DND-41 (cell line): ENCODE data around the gene FAM24B.

Experiments
- ATAC-seq: fragments of 200-7000 bp; cut with Tn5 transposase; 3 replicates; pipeline ENCODE4 v1.9.1; 2021; ENCODE audit warnings: low read depth; ENCODE audit not compliant: insufficient read depth
- DNase-seq: peaks from one replicate; pipeline ENCODE4 v3.0.0-alpha.2; 2020
- H2AFZ ChIP-seq: 2 replicates; pipeline ENCODE4 v1.6.0; 2012; ENCODE audit warnings: low read depth, low read length
- H3K27ac ChIP-seq: 2 replicates; pipeline ENCODE4 v1.5.1; 2012; ENCODE audit warnings: low read length, inconsistent platforms
- H3K27me3 ChIP-seq: fragments of 200-600 bp; sonication (generic); 2 replicates; pipeline ENCODE4 v1.6.0; 2012; ENCODE audit warnings: low read length, mild to moderate bottlenecking, inconsistent platforms; ENCODE audit not compliant: insufficient read depth, poor library complexity
- H3K36me3 ChIP-seq: 2 replicates; pipeline ENCODE4 v1.5.1; 2012; ENCODE audit warnings: low read length, inconsistent platforms; ENCODE audit not compliant: insufficient read depth
- H3K4me1 ChIP-seq: 2 replicates; pipeline ENCODE4 v1.5.1; 2012; ENCODE audit warnings: mild to moderate bottlenecking, low read length; ENCODE audit not compliant: insufficient read depth
- H3K4me2 ChIP-seq: 2 replicates; pipeline ENCODE4 v1.6.0; 2012; ENCODE audit warnings: mild to moderate bottlenecking, moderate library complexity, low read length, inconsistent platforms; ENCODE audit not compliant: insufficient read depth
- H3K4me3 ChIP-seq, 2 experiments: fragments of 200-600 bp in 1 of 2; shearing (Covaris generic) in 1 of 2; 2 replicates each; pipeline ENCODE4 v1.5.1; 2012 to 2016; ENCODE audit warnings: inconsistent platforms in 2 of 2, low read length in 2 of 2, mild to moderate bottlenecking in 2 of 2, low read depth in 1 of 2, moderate library complexity in 1 of 2
- H3K79me2 ChIP-seq: 2 replicates; pipeline ENCODE4 v1.6.0; 2012; ENCODE audit warnings: low read length, inconsistent platforms; ENCODE audit not compliant: insufficient read depth
- H3K9ac ChIP-seq: 2 replicates; pipeline ENCODE4 v1.6.0; 2012; ENCODE audit warnings: low read depth, mild to moderate bottlenecking, inconsistent platforms, low read length, moderate library complexity
- H3K9me3 ChIP-seq: 2 replicates; pipeline ENCODE4 v1.5.1; 2012; ENCODE audit warnings: low read length, moderate library complexity, mild to moderate bottlenecking, inconsistent platforms; ENCODE audit not compliant: insufficient read depth, severe bottlenecking
- H4K20me1 ChIP-seq: 2 replicates; pipeline ENCODE4 v1.6.0; 2012; ENCODE audit warnings: low read length; ENCODE audit not compliant: insufficient read depth
- CTCF ChIP-seq: IDR thresholded peaks from 2 replicates; pipeline ENCODE4 v1.5.1; 2012; ENCODE audit warnings: borderline replicate concordance, low read length, moderate library complexity, mild to moderate bottlenecking; ENCODE audit not compliant: poor library complexity, severe bottlenecking; ENCODE audit errors: extremely low read depth
- EZH2 ChIP-seq: IDR thresholded peaks from 3 replicates; pipeline ENCODE4 v1.6.1; 2012; ENCODE audit warnings: borderline replicate concordance, low read depth, mild to moderate bottlenecking, moderate library complexity, low read length, inconsistent platforms; ENCODE audit not compliant: severe bottlenecking

FAM24B gene

DNA sequence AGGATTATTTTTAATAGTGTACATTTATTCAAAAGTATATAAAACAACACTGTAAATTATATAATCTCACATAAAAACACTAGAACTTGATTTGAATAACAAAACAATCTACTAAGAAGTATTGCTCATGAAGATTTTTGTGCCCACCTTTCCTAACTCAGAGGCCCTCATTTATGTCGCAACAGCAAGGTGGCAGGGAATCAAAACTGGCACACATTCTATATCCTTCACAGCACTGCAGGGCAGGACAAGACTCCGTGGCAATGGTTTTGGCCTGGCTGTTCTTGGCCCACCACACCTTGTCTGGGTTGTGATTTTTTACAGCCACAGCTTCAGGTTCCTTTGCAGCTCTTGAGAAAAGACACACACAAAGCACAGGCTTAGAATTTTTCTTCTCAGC lies 30.3 kb downstream of the FAM24B start:
- no peaks in the 10 kb centered on the region for H3K9me3 ChIP-seq
- no peaks in the 10 kb centered on the region for H3K27me3 ChIP-seq
- H3K79me2 ChIP-seq = no peaks in the 10 kb centered on the region
- 0 out of 2 replicates have a peak, but pooled peaks cover 2% of the 10 kb centered on the region for H4K20me1 ChIP-seq
- DNase-seq (no peak), ATAC-seq (no peak)
- H3K4me3 ChIP-seq = no peak overlapping the region
- no peak for TF ChIP-seq EZH2
- no peak for TF ChIP-seq CTCF
- peaks cover 31% of the 10 kb centered on the region for H3K4me1 ChIP-seq
- no peak overlapping the region for H3K9ac ChIP-seq
- H3K36me3 ChIP-seq = peaks cover 32% of the 10 kb centered on the region
- H2AFZ ChIP-seq = no peak overlapping the region
- no peak overlapping the region for H3K4me2 ChIP-seq
- no peak overlapping the region for H3K27ac ChIP-seq

DNA sequence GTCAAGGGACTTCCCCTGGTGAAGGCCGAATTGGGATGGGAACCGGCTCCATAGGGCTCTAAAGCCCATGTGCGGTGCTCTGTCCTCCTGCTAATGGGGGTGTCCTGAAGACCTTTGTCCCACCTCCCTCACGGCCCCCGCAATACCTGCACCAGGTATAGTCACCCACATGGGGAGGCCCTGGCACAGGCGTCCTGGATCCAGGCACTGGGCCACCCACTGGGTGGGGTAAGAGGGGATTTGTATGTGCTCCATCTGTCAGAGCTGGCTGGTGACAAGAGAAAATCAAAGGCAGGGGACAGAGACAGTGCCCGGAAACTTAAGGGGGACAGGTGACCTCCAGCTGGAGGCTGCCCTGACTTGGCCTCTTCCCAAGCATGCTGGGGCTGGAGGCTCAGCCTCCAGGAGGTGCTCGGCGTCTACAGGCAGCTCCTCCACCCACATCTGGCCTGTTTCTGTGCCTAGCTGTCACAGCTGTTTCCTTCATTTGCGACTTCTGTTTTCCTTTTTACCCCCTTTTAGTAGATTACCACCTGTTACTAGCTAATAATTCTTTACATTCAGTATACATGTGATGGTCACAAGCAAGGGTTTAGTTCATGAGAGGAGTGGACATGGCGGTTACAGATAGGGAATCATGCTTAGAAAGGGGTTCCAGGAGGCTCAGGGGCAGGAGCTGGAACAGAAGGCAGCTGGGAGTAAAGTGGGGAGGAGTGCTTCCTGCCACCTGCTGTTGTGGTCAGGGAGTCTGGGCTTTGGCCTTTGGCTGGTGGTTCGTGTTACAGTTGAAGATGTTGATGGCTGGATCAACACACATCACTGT lies 31.4 kb downstream of the FAM24B start:
- H3K27ac ChIP-seq = peak overlapping the region; percentile 62
- peak; percentile 82 for ATAC-seq
- DNase-seq = peak; percentile 54
- H3K4me2 ChIP-seq = peak overlapping the region; percentile 0; the same call in 1 of the 2 replicates
- peaks cover 24% of the 10 kb centered on the region for H3K36me3 ChIP-seq
- no peak overlapping the region for H3K4me3 ChIP-seq
- H3K9me3 ChIP-seq = no peaks in the 10 kb centered on the region
- no peak overlapping the region for H3K9ac ChIP-seq
- H2AFZ ChIP-seq = no peak overlapping the region
- H3K27me3 ChIP-seq = no peaks in the 10 kb centered on the region
- H3K79me2 ChIP-seq = no peaks in the 10 kb centered on the region
- H4K20me1 ChIP-seq = 0 out of 2 replicates have a peak, but pooled peaks cover 2% of the 10 kb centered on the region
- H3K4me1 ChIP-seq = peaks cover 25% of the 10 kb centered on the region
- peak; percentile 21 for TF ChIP-seq CTCF
- TF ChIP-seq EZH2 = no peak

DNA sequence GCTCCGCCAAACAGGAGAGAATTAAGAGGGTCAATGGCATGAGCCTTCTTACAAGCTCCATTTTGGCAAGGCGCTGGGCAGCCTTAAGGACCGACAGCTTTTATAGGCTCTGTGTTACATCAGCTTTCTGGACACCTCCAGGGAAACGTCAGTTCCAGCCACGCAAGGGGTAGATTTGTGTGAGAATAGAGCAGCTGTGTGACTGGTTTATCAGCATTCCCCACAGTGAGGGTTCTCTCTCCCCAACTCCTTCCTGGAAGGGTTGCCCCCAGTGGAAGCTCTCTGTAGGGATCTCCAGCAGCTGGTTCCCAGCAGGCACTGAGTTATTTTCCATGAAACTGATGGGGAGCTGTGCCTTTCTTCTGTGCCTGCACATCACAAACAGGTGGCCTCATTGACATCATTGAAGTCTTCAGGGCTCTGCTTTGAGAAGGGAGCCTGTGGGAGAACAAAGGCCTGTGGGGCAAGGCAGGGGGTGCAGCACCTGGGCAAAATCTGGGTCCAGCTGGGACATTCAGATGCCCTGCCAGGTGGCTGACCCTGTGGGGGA lies 33.5 kb downstream of the FAM24B start, which contains the start of gene CUZD1:
CUZD1 (minus strand) TSS at position 75 of the 550 bp plus-strand sequence; CDS start at position 61, 14 bp downstream.
- H3K27ac ChIP-seq = no peak within 1 kb of the TSS
- H3K9me3 ChIP-seq = no peaks in the 10 kb centered on the region
- TF ChIP-seq CTCF = no peak
- no peak for TF ChIP-seq EZH2
- 0 out of 2 replicates have a peak, but pooled peaks cover 2% of the 10 kb centered on the region for H4K20me1 ChIP-seq
- no peak for DNase-seq
- H3K27me3 ChIP-seq = no peaks in the 10 kb centered on the region
- no peak for ATAC-seq
- H3K9ac ChIP-seq = no peak within 1 kb of the TSS
- H3K4me2 ChIP-seq = no peak within 1 kb of the TSS
- H3K79me2 ChIP-seq = no peaks in the 10 kb centered on the region
- H3K36me3 ChIP-seq = peaks cover 20% of the 10 kb centered on the region
- H3K4me1 ChIP-seq = peaks cover 25% of the 10 kb centered on the region
- no peak within 1 kb of the TSS for H2AFZ ChIP-seq
- no peak within 1 kb of the TSS for H3K4me3 ChIP-seq
